ENCODE measurements around the gene PHLDB2. TPM values are rescaled to one million over a fixed set of nuclear protein-coding genes. Genes with fewer than 3 reads are reported as not detected.

PHLDB2 gene
- total RNA-seq, 1 experiment from 2014 or later: 143 TPM

GRCh38 chr3:111882194-111882593 is 23.1 kb downstream of the PHLDB2 start:
- no peaks in the 10 kb centered on the region for H3K9me2 ChIP-seq (ENCODE audit: insufficient read depth)
- no peak for TF ChIP-seq TCF7L2 (IDR thresholded peaks at IDR 0.05; ENCODE audit: borderline replicate concordance, extremely low read depth, insufficient read depth, insufficient read length)
- TF ChIP-seq CEBPB (IDR thresholded peaks at IDR 0.05; ENCODE audit: low read depth): no peak
- no peak for TF ChIP-seq POLR2A (IDR thresholded peaks at IDR 0.05; ENCODE audit: borderline replicate concordance, extremely low read depth, insufficient read depth, insufficient read length)
- TF ChIP-seq ELF1 (IDR thresholded peaks at IDR 0.05; ENCODE audit: borderline replicate concordance, low read depth): no peak
- no peak for TF ChIP-seq YY1 (IDR thresholded peaks at IDR 0.05; ENCODE audit: extremely low read depth, insufficient replicate concordance, low read depth, low read length)
- TF ChIP-seq EZH2phosphoT487 (IDR thresholded peaks at IDR 0.05; ENCODE audit: borderline replicate concordance): no peak
- TF ChIP-seq, protein P1, sequence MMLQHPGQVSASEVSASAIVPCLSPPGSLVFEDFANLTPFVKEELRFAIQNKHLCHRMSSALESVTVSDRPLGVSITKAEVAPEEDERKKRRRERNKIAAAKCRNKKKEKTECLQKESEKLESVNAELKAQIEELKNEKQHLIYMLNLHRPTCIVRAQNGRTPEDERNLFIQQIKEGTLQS (IDR thresholded peaks at IDR 0.05): no peak
- no peak for TF ChIP-seq ZNF274 (IDR thresholded peaks at IDR 0.05; ENCODE audit: low read depth, low read length)
- no peak for TF ChIP-seq CBX3 (IDR thresholded peaks at IDR 0.05; ENCODE audit: low read depth)
- TF ChIP-seq EZH2 (IDR thresholded peaks at IDR 0.05): no peak
- TF ChIP-seq, protein P2, sequence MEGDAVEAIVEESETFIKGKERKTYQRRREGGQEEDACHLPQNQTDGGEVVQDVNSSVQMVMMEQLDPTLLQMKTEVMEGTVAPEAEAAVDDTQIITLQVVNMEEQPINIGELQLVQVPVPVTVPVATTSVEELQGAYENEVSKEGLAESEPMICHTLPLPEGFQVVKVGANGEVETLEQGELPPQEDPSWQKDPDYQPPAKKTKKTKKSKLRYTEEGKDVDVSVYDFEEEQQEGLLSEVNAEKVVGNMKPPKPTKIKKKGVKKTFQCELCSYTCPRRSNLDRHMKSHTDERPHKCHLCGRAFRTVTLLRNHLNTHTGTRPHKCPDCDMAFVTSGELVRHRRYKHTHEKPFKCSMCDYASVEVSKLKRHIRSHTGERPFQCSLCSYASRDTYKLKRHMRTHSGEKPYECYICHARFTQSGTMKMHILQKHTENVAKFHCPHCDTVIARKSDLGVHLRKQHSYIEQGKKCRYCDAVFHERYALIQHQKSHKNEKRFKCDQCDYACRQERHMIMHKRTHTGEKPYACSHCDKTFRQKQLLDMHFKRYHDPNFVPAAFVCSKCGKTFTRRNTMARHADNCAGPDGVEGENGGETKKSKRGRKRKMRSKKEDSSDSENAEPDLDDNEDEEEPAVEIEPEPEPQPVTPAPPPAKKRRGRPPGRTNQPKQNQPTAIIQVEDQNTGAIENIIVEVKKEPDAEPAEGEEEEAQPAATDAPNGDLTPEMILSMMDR (IDR thresholded peaks at IDR 0.05 in 2 of 3, conservative IDR thresholded peaks at IDR 0.05 in 1 of 3; ENCODE audit: borderline replicate concordance in 1 of 3, insufficient read depth in 1 of 3, low read depth in 2 of 3, low read length in 2 of 3): no peak
- no peak for TF ChIP-seq SIN3A (IDR thresholded peaks at IDR 0.05; ENCODE audit: low read depth)
- TF ChIP-seq ZFX (IDR thresholded peaks at IDR 0.05): no peak
- ChIA-PET POLR2A (interaction anchor here (0.6 to 1.2 kb wide), 3 partner anchors 8 to 725 kb away, joined by 3 to 5 read pairs (median 4); no protein-coding TSS in a partner anchor), RAD21 (ENCODE audit: low non-redundant PET in 1 of 2, low total read pairs in 2 of 2, uncharacterized antibody in 2 of 2, unreplicated experiment in 2 of 2) (no interaction called here), CTCF (no interaction called here)
- H3K79me2 ChIP-seq (ENCODE audit: insufficient read depth, low read length): peaks cover 91% of the 10 kb centered on the region
- DNase-seq (ENCODE audit: low read depth, low spot score) (no peak), ATAC-seq (no peak)
- no peak overlapping the region for H3K4me3 ChIP-seq (replicated peaks in 1 of 2; ENCODE audit: low read depth in 1 of 2, low read length in 2 of 2)
- no peak overlapping the region for H2AFZ ChIP-seq (ENCODE audit: low read depth, low read length, poor library complexity, severe bottlenecking)
- no peak overlapping the region for H3K4me2 ChIP-seq (ENCODE audit: low read length)
- H3K36me3 ChIP-seq (ENCODE audit: control insufficient read depth in 1 of 2, insufficient read depth in 2 of 2, low read length in 2 of 2): peaks cover 34 to 74% of the 10 kb centered on the region in 2 experiments
- H3K9me3 ChIP-seq (ENCODE audit: control insufficient read depth in 1 of 2, insufficient read depth in 1 of 2, low read depth in 1 of 2, low read length in 2 of 2): peaks cover 5 to 6% of the 10 kb centered on the region in 2 experiments; a peak in 2 of 4 replicates
- H3K9ac ChIP-seq (ENCODE audit: low read length): no peak overlapping the region
- intact Hi-C loops (cut with micrococcal nuclease): no loop called here
- BruUV-seq (replicated peaks): no TSS peak
- H4K20me1 ChIP-seq (ENCODE audit: insufficient read depth): no peaks in the 10 kb centered on the region
- no peaks in the 10 kb centered on the region for H3K27me3 ChIP-seq (ENCODE audit: insufficient read depth, low read length)
- H3K4me1 ChIP-seq (ENCODE audit: control insufficient read depth in 1 of 2, insufficient read depth in 2 of 2, low read length in 2 of 2): peaks cover 0 to 4% of the 10 kb centered on the region in 2 experiments; a peak in 1 of 4 replicates
- H3K27ac ChIP-seq (ENCODE audit: low read depth, low read length): no peak overlapping the region
